Measurements from ENCODE around the gene PHACTR3. TPM values are rescaled to one million over a fixed set of nuclear protein-coding genes. Genes with fewer than 3 reads are reported as not detected.

Gene PHACTR3
- total RNA-seq, 1 donor = not detected

GRCh38 chr20:59725476-59726280 is 121.3 kb downstream of the PHACTR3 start:
- no peak overlapping the region for H2AFZ ChIP-seq (ENCODE audit: low read length)
- no peaks in the 10 kb centered on the region for H3K27me3 ChIP-seq (ENCODE audit: insufficient read depth, low read length)
- no peaks in the 10 kb centered on the region for H3K36me3 ChIP-seq (ENCODE audit: insufficient read depth, low read length)
- H3K4me3 ChIP-seq (ENCODE audit: insufficient read depth, low read length) = no peak overlapping the region
- no peak overlapping the region for H3K4me2 ChIP-seq (ENCODE audit: insufficient read depth, low read length)
- H4K20me1 ChIP-seq (ENCODE audit: insufficient read depth, low read length) = no peaks in the 10 kb centered on the region
- no peaks in the 10 kb centered on the region for H3K9me3 ChIP-seq (ENCODE audit: low read depth, low read length)
- no peaks in the 10 kb centered on the region for H3K4me1 ChIP-seq (ENCODE audit: insufficient read depth, low read length)
- no peak overlapping the region for H3K27ac ChIP-seq (ENCODE audit: low read depth, low read length)
- no peaks in the 10 kb centered on the region for H3K79me2 ChIP-seq (ENCODE audit: insufficient read depth, low read length)
- no peak for TF ChIP-seq CTCF (IDR thresholded peaks at IDR 0.05; ENCODE audit: extremely low read depth, low read depth, low read length)
- no peak for DNase-seq (ENCODE audit: insufficient read length, low spot score, missing footprints)

GRCh38 chr20:59726281-59726595 is 121.9 kb downstream of the PHACTR3 start:
- H3K4me1 ChIP-seq (ENCODE audit: insufficient read depth, low read length) = no peaks in the 10 kb centered on the region
- no peaks in the 10 kb centered on the region for H4K20me1 ChIP-seq (ENCODE audit: insufficient read depth, low read length)
- H3K4me3 ChIP-seq (ENCODE audit: insufficient read depth, low read length) = no peak overlapping the region
- no peak for TF ChIP-seq CTCF (IDR thresholded peaks at IDR 0.05; ENCODE audit: extremely low read depth, low read depth, low read length)
- H3K27ac ChIP-seq (ENCODE audit: low read depth, low read length) = no peak overlapping the region
- DNase-seq (ENCODE audit: insufficient read length, low spot score, missing footprints) = no peak
- no peaks in the 10 kb centered on the region for H3K36me3 ChIP-seq (ENCODE audit: insufficient read depth, low read length)
- no peaks in the 10 kb centered on the region for H3K79me2 ChIP-seq (ENCODE audit: insufficient read depth, low read length)
- no peak overlapping the region for H2AFZ ChIP-seq (ENCODE audit: low read length)
- H3K4me2 ChIP-seq (ENCODE audit: insufficient read depth, low read length) = no peak overlapping the region
- no peaks in the 10 kb centered on the region for H3K27me3 ChIP-seq (ENCODE audit: insufficient read depth, low read length)
- H3K9me3 ChIP-seq (ENCODE audit: low read depth, low read length) = no peaks in the 10 kb centered on the region

GRCh38 chr20:59728722-59729430 is 124.5 kb downstream of the PHACTR3 start:
- no peaks in the 10 kb centered on the region for H3K36me3 ChIP-seq (ENCODE audit: insufficient read depth, low read length)
- no peak overlapping the region for H3K4me2 ChIP-seq (ENCODE audit: insufficient read depth, low read length)
- H3K4me1 ChIP-seq (ENCODE audit: insufficient read depth, low read length) = no peaks in the 10 kb centered on the region
- H3K9me3 ChIP-seq (ENCODE audit: low read depth, low read length) = no peaks in the 10 kb centered on the region
- H2AFZ ChIP-seq (ENCODE audit: low read length) = no peak overlapping the region
- H3K27me3 ChIP-seq (ENCODE audit: insufficient read depth, low read length) = no peaks in the 10 kb centered on the region
- H3K79me2 ChIP-seq (ENCODE audit: insufficient read depth, low read length) = no peaks in the 10 kb centered on the region
- no peak for DNase-seq (ENCODE audit: insufficient read length, low spot score, missing footprints)
- no peak for TF ChIP-seq CTCF (IDR thresholded peaks at IDR 0.05; ENCODE audit: extremely low read depth, low read depth, low read length)
- H3K27ac ChIP-seq (ENCODE audit: low read depth, low read length) = no peak overlapping the region
- H4K20me1 ChIP-seq (ENCODE audit: insufficient read depth, low read length) = no peaks in the 10 kb centered on the region
- no peak overlapping the region for H3K4me3 ChIP-seq (ENCODE audit: insufficient read depth, low read length)

- no peak overlapping the region for H3K4me3 ChIP-seq (ENCODE audit: insufficient read depth, low read length)
- H3K4me1 ChIP-seq (ENCODE audit: insufficient read depth, low read length) = no peaks in the 10 kb centered on the region
- H3K27me3 ChIP-seq (ENCODE audit: insufficient read depth, low read length) = no peaks in the 10 kb centered on the region
- H2AFZ ChIP-seq (ENCODE audit: low read length) = no peak overlapping the region
- no peaks in the 10 kb centered on the region for H4K20me1 ChIP-seq (ENCODE audit: insufficient read depth, low read length)
- no peaks in the 10 kb centered on the region for H3K79me2 ChIP-seq (ENCODE audit: insufficient read depth, low read length)
- H3K36me3 ChIP-seq (ENCODE audit: insufficient read depth, low read length) = no peaks in the 10 kb centered on the region
- no peak for TF ChIP-seq CTCF (IDR thresholded peaks at IDR 0.05; ENCODE audit: extremely low read depth, low read depth, low read length)
- DNase-seq (ENCODE audit: insufficient read length, low spot score, missing footprints) = no peak
- H3K27ac ChIP-seq (ENCODE audit: low read depth, low read length) = no peak overlapping the region
- no peaks in the 10 kb centered on the region for H3K9me3 ChIP-seq (ENCODE audit: low read depth, low read length)
- no peak overlapping the region for H3K4me2 ChIP-seq (ENCODE audit: insufficient read depth, low read length)
Observed at GRCh38 chr20:59729506-59729905, 125.2 kb downstream of the PHACTR3 start.

All from osteoblast (primary cell).